KBM-7 (cell line): ENCODE results near the gene DUSP1.
"Not testable (repeated sequence)": the region's sequence is repeated elsewhere in the genome, so short reads cannot be mapped to it uniquely, and the experiment has no call there.

Source experiments
- DNase-seq: peaks from one replicate; pipeline ENCODE4 v3.0.0-alpha.2; 2015
- in situ Hi-C: fragments of 300-500 bp; cut with MboI; formaldehyde crosslinking; loops from 2 replicates; pipeline ENCODE4 v1.14.3; 2020; ENCODE audit warnings: low sequenced_read_pairs, low pct_unique_long_range_greater_than_20kb, mixed read lengths

DUSP1 gene

GRCh38 chr5:172798422-172799215, 27.6 kb upstream of the DUSP1 start:
- DNase-seq = peak; percentile 64
- in situ Hi-C loops = no loop called here

DNA sequence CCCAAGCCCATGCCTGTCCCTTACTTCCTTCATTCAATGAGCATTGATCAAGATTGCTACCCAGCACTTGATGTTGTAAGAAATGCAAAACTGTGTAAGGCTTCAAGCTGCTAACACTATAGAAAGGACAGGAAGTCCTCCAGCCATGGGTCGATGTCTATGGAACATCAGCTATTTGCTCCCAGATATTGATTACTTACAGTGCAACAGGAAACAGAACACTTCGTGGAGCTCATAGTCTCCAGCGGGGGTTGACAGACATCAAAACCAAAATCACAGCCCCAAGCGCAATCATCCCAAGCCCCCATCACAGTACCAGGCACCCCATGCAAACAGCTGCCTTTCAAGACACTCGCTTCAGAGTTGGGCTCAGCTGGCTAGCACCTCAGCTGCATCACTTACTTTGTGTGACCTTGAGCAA, 26.8 kb upstream of the DUSP1 start:
- DNase-seq = no peak
- in situ Hi-C loops = no loop called here

- in situ Hi-C loops = no loop called here
- DNase-seq = no peak
Measured at GRCh38 chr5:172796306-172796705, 25.3 kb upstream of the DUSP1 start.

- in situ Hi-C loops = no loop called here
- no peak for DNase-seq
Measured at GRCh38 chr5:172795318-172795977, 24.5 kb upstream of the DUSP1 start.

GRCh38 chr5:172793577-172794488, 22.8 kb upstream of the DUSP1 start:
- DNase-seq = peak; percentile 50
- in situ Hi-C loops = no loop called here

DNA sequence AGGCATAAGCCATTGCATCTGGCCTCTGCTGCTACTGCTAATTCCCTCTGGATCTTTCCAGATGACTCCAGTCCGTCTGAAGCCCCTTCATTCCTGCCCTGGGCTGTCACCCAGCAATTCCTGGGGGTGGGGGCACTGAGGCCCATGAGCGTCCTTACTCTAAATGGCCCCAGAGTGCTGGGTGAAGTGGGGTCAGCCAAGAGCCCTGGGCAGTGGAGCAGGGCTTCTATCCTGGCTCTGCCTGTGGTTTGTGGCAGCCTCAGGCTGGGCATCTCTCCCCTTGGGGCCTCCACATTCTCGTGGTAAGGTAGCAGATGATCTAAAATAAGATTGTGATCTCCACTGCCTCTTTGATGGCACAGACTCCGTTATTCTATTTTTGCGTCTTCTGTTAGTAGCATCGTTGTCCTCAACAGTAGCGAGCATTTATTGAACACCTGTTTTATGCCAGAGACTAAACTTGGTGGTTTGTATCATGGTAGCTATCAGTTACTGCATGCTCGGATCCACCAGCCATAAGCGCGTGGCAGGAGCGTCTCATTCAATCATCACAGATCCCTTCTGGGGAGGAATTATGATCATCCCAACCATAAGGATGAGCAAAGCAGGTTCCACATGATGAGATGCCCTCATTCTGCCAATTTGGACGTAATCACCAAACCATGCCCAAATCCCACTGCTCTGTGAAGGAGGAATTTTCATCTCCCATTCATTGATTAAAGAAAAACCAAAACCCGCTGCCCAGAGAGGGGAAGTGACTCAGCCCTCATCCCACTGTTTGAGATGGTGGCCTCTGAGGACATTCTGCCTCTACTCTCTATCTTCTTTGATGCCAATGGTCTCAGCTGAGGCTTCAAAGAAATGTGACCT, 21.9 kb upstream of the DUSP1 start:
- DNase-seq = no peak
- in situ Hi-C loops = no loop called here

DNA sequence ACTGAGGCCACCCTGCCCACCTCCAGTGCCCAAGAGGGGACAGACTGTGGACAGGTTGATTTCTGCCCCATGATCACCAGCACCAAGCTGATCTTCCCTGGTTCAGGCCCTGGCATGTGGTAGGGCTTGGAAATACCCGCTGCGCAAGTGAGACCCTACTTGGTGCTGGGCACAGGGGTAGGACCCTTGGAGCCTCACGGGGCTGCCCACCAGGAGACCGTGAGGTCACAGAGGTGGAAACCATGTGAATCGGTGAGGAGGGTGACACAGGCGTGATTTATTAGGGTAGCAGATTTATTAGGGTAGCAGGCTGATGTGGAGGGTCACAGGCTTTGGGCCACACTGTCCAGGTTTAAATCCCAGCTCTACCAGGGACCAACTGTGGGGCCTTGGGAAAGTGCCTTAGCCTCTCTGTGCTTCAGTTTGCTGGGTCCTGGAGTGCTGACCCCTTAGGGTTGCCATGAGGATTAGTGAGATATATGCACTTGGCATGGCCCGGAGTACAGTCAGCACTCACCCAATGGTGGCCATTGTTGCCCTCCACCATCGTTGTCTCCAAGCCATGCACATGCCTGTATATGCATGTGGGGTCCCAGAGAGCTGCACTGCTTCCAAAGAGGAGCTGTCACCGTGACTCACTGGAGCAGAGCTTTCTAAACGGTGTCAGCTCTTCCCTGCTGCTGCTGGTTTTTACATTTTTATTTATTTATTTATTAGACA, 20.9 kb upstream of the DUSP1 start:
- DNase-seq = no peak
- in situ Hi-C loops = no loop called here

DNA sequence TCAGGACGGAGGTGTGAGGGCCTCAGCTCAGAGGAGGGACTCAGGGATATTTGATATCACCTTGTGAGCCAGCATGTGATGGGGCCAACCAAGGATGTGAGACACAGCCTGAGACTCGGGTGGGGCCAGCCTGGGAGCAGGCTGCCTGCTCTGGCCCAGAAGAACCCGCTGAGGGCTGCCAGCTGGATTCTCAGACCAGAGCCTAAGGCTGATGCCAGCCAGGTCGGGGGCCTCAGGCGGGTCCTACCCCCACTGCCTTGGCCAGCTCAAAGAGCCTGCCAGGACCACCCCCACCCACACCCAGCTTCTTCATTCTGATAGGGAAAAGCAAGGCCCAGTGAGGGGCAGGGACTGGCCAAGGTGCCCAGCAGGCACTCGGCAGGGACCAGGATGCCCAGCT, 20.3 kb upstream of the DUSP1 start:
- no peak for DNase-seq
- in situ Hi-C loops = no loop called here

GRCh38 chr5:172790496-172790889, 19.5 kb upstream of the DUSP1 start:
- in situ Hi-C loops = no loop called here

DNA sequence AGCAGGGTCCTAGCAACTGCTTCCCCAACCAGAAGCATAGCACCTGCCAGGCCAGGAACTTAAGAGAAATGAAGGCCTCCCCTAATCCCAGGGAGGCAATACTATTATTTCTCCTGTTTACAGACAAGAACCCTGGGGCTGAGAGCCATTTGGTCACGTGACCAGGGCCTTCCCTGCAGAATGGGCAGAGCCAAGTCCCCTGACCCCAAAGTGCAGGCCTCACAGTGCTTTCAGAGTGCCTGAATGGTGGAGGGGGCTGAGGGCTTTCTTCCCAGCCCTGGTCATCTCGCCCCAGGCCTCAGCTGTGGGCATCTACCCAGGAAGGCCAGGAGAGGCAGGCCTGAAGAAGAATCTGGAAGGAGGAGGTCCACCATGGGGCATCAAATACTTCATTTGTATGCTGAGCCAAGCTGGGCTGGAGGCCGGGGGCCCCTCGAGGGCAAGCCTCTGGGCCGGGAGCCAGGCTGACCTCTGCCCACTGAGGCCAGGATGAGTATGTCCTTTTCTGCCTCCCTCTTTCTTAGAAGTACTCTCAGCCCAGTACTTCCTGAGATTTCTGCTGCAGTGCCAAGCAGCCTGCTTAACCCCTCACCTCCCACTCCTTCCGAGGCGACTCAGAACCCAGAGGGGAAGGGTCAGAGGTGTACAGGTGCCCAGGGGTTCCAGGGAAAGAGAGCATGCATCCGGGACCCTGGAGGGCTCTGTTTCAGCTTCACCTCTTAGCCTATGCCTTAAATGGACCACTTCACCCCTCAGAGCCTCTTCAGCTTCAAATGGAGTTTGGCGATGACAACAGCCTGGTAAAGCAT, 18.9 kb upstream of the DUSP1 start:
- in situ Hi-C loops = no loop called here
- no peak for DNase-seq

More at GRCh38 chr5:172790496-172790889, 19.5 kb upstream of the DUSP1 start:
- no peak for DNase-seq

DNA sequence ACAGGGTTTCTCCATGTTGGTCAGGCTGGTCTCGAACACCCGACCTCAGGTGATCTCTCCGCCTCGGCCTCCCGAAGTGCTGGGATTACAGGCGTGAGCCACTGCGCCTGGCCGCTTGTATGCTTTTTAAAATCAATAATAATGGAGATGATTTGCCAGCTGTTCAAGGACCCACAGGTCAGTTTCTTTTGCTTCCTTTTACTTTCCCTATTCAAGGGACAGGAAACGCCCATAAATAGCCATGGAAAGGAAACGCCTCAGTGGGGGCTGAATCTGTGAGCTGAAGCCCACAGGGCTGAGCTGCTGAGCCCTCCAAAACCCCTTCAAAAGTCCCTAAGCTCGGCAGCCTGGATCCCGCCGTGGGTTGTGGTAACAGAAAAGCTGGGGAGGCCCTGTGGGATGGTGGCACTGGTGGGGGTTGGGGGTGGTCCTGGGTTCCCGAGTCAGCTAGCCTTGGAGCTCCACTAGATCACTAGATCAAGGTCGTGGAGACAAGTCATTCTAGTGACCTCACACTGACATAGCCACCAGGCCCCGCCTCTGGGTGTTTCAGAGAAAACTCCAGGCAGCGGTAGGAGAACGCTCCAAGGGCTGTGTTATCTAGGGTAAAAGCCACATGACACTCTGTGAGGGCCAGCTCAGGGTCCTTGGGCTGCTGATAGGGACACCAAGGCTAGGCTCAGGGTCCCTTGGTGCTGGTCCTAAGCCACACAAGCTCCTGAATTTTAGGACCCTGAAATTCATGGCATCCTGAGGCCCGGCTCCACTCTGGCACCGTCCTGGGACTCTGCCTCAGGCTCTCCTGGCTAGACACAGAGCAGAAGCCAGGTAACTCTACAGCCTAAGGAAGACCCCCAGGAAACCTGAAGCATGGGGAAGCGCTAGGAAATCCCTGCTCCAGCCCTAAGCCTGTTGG, 18.0 kb upstream of the DUSP1 start:
- peak; percentile 29 for DNase-seq
- in situ Hi-C loops = no loop called here

DNA sequence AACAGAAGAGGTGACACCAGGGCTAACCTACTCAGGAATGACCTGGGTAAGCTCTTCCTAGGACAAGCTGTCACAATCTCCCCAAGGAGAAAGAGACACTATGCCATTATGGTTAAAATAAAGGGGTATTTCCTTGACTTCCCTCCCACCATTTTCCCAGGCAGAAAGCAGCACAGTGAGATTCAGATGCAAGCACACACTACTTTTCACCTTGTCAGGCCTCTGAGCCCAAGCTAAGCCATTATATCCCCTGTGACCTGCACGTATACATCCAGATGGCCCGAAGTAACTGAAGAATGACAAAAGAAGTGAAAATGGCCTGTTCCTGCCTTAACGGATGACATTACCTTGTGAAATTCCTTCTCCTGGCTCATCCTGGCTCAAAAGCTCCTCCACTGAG, 16.5 kb upstream of the DUSP1 start:
- in situ Hi-C loops, DNase-seq: not testable (repeated sequence)

GRCh38 chr5:172786736-172787462, 15.9 kb upstream of the DUSP1 start:
- in situ Hi-C loops = no loop called here
- no peak for DNase-seq

DNA sequence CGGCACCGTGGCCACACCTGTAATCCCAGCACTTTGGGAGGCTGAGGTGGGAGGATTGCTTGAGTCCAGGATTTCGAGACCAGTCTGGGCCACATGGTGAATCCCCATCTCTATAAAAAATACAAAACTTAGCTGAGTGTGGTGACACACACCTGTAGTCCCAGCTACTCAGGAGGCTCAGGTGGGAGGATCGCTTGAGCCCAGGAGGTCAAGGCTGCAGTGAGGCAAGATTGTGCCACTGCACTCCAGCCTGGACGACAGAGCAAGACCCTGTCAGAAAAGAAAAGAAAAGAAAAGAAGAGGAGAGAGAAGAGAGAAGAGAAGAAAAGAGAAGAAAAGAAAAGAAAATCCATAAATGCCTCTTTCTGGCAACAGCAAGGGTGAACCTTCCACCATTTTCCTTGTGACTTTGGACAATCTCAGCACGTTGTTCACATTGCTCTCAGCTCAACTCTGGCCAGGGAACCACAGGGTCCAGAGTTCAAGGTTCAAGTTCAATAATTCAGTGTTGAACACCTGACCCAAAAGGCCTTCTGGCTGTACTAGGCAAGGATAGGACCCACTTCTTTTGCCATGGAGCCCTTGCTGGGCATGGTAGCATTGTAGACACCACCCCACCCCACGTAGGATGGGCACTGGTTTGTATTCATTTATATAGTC, 14.6 kb upstream of the DUSP1 start:
- no peak for DNase-seq
- in situ Hi-C loops = no loop called here

DNA sequence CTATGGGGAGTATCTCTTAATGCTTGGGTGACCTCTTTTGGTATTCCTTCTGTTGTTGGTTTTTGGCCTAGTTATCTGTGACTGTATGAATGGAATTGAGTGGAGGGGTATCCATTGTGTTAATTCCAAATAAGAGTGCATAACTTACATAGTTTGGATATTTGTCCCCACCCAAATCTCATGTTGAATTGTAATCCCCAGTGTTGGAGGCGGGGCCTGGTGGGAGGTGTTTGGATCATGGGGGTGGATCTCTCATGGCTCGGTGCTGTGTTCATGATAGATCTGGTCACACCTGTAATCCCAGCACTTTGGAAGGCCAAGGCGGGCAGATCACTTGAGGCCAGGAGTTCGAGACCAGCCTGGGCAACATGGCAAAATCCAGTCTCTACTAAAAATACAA, 13.2 kb upstream of the DUSP1 start:
- DNase-seq, in situ Hi-C loops: not testable (repeated sequence)
